ENCODE measurements around the gene ITPKA. TPM values are rescaled to one million over a fixed set of nuclear protein-coding genes. Genes with fewer than 3 reads are reported as not detected.

The ITPKA gene
- total RNA-seq, 1 experiment from 2014 or later, result 16.8 TPM

DNA sequence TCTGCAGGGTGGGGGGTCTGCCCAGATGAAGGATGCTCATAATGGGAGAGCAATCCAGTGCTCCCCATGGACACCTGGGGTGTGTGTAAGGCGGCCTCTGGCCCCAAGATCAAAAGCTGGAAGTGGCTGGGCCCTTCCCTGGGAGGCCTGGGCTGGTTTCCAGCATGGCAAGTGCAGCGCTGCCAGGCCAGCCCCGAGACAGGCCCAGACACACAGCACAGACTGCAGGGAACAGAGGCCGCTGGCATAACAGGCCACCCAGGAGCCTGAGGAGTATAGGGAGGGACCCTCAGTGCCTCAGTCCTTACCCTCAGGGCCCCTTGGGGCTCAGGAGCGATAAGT lies 10.0 kb downstream of the ITPKA start:
- BruUV-seq (replicated peaks), result no TSS peak
- no peaks in the 10 kb centered on the region for H3K9me3 ChIP-seq (ENCODE audit: low read length)
- intact Hi-C loops (cut with micrococcal nuclease), result no loop called here
- no peak overlapping the region for H3K9ac ChIP-seq (ENCODE audit: low read length)
- TF ChIP-seq, protein P1, sequence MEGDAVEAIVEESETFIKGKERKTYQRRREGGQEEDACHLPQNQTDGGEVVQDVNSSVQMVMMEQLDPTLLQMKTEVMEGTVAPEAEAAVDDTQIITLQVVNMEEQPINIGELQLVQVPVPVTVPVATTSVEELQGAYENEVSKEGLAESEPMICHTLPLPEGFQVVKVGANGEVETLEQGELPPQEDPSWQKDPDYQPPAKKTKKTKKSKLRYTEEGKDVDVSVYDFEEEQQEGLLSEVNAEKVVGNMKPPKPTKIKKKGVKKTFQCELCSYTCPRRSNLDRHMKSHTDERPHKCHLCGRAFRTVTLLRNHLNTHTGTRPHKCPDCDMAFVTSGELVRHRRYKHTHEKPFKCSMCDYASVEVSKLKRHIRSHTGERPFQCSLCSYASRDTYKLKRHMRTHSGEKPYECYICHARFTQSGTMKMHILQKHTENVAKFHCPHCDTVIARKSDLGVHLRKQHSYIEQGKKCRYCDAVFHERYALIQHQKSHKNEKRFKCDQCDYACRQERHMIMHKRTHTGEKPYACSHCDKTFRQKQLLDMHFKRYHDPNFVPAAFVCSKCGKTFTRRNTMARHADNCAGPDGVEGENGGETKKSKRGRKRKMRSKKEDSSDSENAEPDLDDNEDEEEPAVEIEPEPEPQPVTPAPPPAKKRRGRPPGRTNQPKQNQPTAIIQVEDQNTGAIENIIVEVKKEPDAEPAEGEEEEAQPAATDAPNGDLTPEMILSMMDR (conservative IDR thresholded peaks at IDR 0.05; ENCODE audit: low read depth, low read length), result no peak
- TF ChIP-seq EZH2 (IDR thresholded peaks at IDR 0.05; ENCODE audit: low read length, unreplicated experiment) (no peak), EZH2phosphoT487 (IDR thresholded peaks at IDR 0.05; ENCODE audit: borderline replicate concordance, low read length) (no peak)
- POLR2A ChIA-PET (ENCODE audit: unreplicated experiment), result interaction anchor here (0.5 to 0.6 kb wide), 2 partner anchors 41 to 72 kb away, joined by 12 to 19 read pairs; partner anchors contain the start of gene RPAP1
- CTCF ChIA-PET, result interaction anchor here (1.0 kb wide), 1 partner anchor 38 kb away, joined by 3 read pairs; no protein-coding TSS in a partner anchor
- H3K4me3 ChIP-seq (ENCODE audit: low read length), result no peak overlapping the region
- no peaks in the 10 kb centered on the region for H3F3A ChIP-seq (ENCODE audit: low read length, unreplicated experiment)
- H3K4me1 ChIP-seq (ENCODE audit: insufficient read depth, low read length), result peaks cover 10% of the 10 kb centered on the region
- no peaks in the 10 kb centered on the region for H3K9me2 ChIP-seq (replicated peaks; ENCODE audit: low read length)
- H3K36me3 ChIP-seq (ENCODE audit: low read depth, low read length), result no peaks in the 10 kb centered on the region
- H3K27ac ChIP-seq (ENCODE audit: low read length), result no peak overlapping the region
- DNase-seq (no peak), ATAC-seq (peak; percentile 11; the same call in 1 of the 2 replicates)
- no peaks in the 10 kb centered on the region for H3K79me2 ChIP-seq (ENCODE audit: low read length)
- no peaks in the 10 kb centered on the region for H4K20me1 ChIP-seq (ENCODE audit: low read length)
- H3K4me2 ChIP-seq (ENCODE audit: low read length), result no peak overlapping the region
- no peaks in the 10 kb centered on the region for H3K27me3 ChIP-seq (ENCODE audit: low read length)
- no peak overlapping the region for H2AFZ ChIP-seq (ENCODE audit: low read length)

DNA sequence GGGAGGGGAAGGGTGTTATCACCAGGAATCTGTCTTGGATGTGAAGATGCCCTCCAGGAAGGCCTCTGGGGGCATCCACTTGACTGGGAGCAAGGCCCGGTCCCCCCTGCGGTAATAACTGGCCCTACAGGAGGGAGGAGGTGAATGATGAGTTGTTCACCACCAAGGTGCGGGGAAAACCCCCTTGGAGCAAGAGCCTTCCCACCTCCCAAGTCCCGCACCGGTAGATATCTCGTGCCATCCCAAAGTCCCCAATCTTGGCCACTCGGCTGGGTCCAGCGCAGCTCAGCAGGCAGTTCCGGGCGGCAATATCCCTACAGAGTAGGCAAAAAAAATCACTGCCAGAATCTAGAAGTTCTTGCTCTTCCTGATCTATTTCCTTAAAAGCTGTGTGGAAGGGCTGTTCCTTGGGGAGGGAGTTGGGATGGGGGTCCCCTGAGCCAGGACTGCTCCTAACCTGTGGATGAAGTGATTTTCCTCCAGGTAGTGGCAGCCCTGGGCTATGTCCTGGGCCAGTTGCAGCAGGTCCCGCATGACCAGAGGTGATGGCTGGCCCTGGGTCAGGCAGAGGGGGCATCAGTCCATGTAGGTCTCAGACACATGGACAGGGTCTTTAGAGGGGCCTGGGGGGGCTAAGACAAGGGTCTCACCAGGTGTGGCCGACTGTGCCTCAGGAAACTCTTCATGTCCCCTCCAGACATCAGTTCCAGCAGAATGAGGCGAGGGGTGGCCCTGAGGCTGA lies 11.2 kb downstream of the ITPKA start:
- no peaks in the 10 kb centered on the region for H3K9me3 ChIP-seq (ENCODE audit: low read length)
- H3K4me1 ChIP-seq (ENCODE audit: insufficient read depth, low read length), result peaks cover 13% of the 10 kb centered on the region
- H4K20me1 ChIP-seq (ENCODE audit: low read length), result no peaks in the 10 kb centered on the region
- H3K36me3 ChIP-seq (ENCODE audit: low read depth, low read length), result no peaks in the 10 kb centered on the region
- H3K79me2 ChIP-seq (ENCODE audit: low read length), result no peaks in the 10 kb centered on the region
- H3K4me2 ChIP-seq (ENCODE audit: low read length), result no peak overlapping the region
- ChIA-PET POLR2A (ENCODE audit: unreplicated experiment) (interaction anchor here (0.7 kb wide), 1 partner anchor 31 kb away, joined by 3 read pairs; no protein-coding TSS in a partner anchor), CTCF (no interaction called here)
- no peak overlapping the region for H3K4me3 ChIP-seq (ENCODE audit: low read length)
- no peaks in the 10 kb centered on the region for H3K27me3 ChIP-seq (ENCODE audit: low read length)
- intact Hi-C loops (cut with micrococcal nuclease), result loop anchor here (5.0 kb wide), 2 partner anchors 38 to 52 kb away; partner anchors contain the start of gene TYRO3
- no peak overlapping the region for H3K9ac ChIP-seq (ENCODE audit: low read length)
- no peak for ATAC-seq
- no peaks in the 10 kb centered on the region for H3K9me2 ChIP-seq (replicated peaks; ENCODE audit: low read length)
- no peaks in the 10 kb centered on the region for H3F3A ChIP-seq (ENCODE audit: low read length, unreplicated experiment)
- H3K27ac ChIP-seq (ENCODE audit: low read length), result no peak overlapping the region
- H2AFZ ChIP-seq (ENCODE audit: low read length), result no peak overlapping the region
- no peak for TF ChIP-seq EZH2 (IDR thresholded peaks at IDR 0.05; ENCODE audit: low read length, unreplicated experiment)
- TF ChIP-seq, protein P1 (conservative IDR thresholded peaks at IDR 0.05; ENCODE audit: low read depth, low read length), result no peak
- DNase-seq, result no peak
- BruUV-seq (replicated peaks), result no TSS peak

DNA sequence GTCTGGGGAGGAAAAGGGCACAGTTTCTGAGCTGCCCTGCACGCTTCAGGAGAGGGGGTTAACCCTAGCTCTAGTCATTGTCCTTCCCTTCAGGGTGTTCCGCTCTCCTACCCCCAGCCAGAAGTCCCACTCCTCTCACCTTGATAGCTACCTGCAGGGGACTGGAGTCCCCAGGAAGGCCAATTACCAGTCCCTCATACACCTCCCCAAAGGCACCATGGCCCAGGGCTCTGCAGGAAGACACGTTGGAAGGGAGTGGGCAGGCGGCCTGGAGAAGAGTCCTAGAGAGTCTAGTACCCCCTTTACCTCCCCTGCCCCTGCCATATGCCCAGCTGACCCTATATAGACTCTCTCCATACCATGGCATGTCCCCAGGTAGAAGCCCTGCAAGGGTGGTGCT lies 12.1 kb downstream of the ITPKA start:
- no peak overlapping the region for H2AFZ ChIP-seq (ENCODE audit: low read length)
- H4K20me1 ChIP-seq (ENCODE audit: low read length), result no peaks in the 10 kb centered on the region
- H3K79me2 ChIP-seq (ENCODE audit: low read length), result no peaks in the 10 kb centered on the region
- ATAC-seq (no peak), DNase-seq (no peak)
- CTCF ChIA-PET, result no interaction called here
- H3K4me1 ChIP-seq (ENCODE audit: insufficient read depth, low read length), result peaks cover 13% of the 10 kb centered on the region
- TF ChIP-seq, protein P1 (conservative IDR thresholded peaks at IDR 0.05; ENCODE audit: low read depth, low read length), result no peak
- TF ChIP-seq EZH2phosphoT487 (IDR thresholded peaks at IDR 0.05; ENCODE audit: borderline replicate concordance, low read length) (no peak), EZH2 (IDR thresholded peaks at IDR 0.05; ENCODE audit: low read length, unreplicated experiment) (no peak)
- H3K36me3 ChIP-seq (ENCODE audit: low read depth, low read length), result no peaks in the 10 kb centered on the region
- BruUV-seq (replicated peaks), result no TSS peak
- H3F3A ChIP-seq (ENCODE audit: low read length, unreplicated experiment), result no peaks in the 10 kb centered on the region
- POLR2A ChIA-PET (ENCODE audit: unreplicated experiment), result interaction anchor here (0.7 kb wide), 1 partner anchor 32 kb away, joined by 3 read pairs; no protein-coding TSS in a partner anchor
- H3K4me2 ChIP-seq (ENCODE audit: low read length), result no peak overlapping the region
- intact Hi-C loops (cut with micrococcal nuclease), result loop anchor here (5.0 kb wide), 2 partner anchors 38 to 52 kb away; partner anchors contain the start of gene TYRO3
- no peaks in the 10 kb centered on the region for H3K9me3 ChIP-seq (ENCODE audit: low read length)
- H3K27ac ChIP-seq (ENCODE audit: low read length), result no peak overlapping the region
- no peak overlapping the region for H3K4me3 ChIP-seq (ENCODE audit: low read length)
- H3K9ac ChIP-seq (ENCODE audit: low read length), result no peak overlapping the region
- H3K27me3 ChIP-seq (ENCODE audit: low read length), result no peaks in the 10 kb centered on the region
- no peaks in the 10 kb centered on the region for H3K9me2 ChIP-seq (replicated peaks; ENCODE audit: low read length)

All from PC-3 (cell line).